K562 treated with DMSO at 1 percent for 4 hours (cell line): ENCODE results near the gene CTNND2. TPM values are rescaled to one million over a fixed set of nuclear protein-coding genes. Genes with fewer than 3 reads are reported as not detected.

Experiments used
- total RNA-seq: library from RNA; unstranded; fragments of 300-600 nt; gene quantifications from 2 replicates; pipeline ENCODE4 v1.2.3, GENCODE V29; 2022; ENCODE audit not compliant: insufficient read depth

CTNND2 gene
- not detected in 2 replicates for total RNA-seq

GRCh38 chr5:11904265-11904906 is at the start of gene CTNND2:
Gene CTNND2, minus strand, starts transcription at chr5:11904446. Its CDS starts 593 bp downstream, at chr5:11903853.

